Caco-2 (cell line): Measurements from ENCODE around the gene SORCS2. TPM values are rescaled to one million over a fixed set of nuclear protein-coding genes. Genes with fewer than 3 reads are reported as not detected.

ENCODE experiments used
- BruUV-seq: library from RNA; stranded (reverse); fragments of 400-500 nt; replicated peaks from 2 replicates; lab custom pipeline; 2021; lab: Mats Ljungman, UMichigan
- CTCF ChIA-PET: fragments of 300-600 bp; sonication (Branson Sonifier 250); formaldehyde crosslinking; loops from one replicate; lab custom pipeline; 2022; ENCODE audit warnings: antibody characterized with exemption; lab: Charles Lee
- POLR2A ChIA-PET: fragments of 300-600 bp; sonication (Branson Sonifier 250); formaldehyde crosslinking; loops from one replicate; lab custom pipeline; 2022; ENCODE audit warnings: antibody characterized with exemption; lab: Charles Lee
- DNase-seq, 2 experiments: peaks; one replicate each; pipeline versions ENCODE4 v3.0.0 to v3.0.0-alpha.2; 2020 to 2022
- H3K27me3 ChIP-seq: replicated peaks from 2 replicates; pipeline ENCODE4 v1.6.0; 2011; ENCODE audit warnings: low read length; ENCODE audit not compliant: control insufficient read depth, insufficient read depth
- H3K36me3 ChIP-seq: 2 replicates; pipeline ENCODE4 v1.5.1; 2011; ENCODE audit warnings: low read length; ENCODE audit not compliant: control insufficient read depth, insufficient read depth
- H3K4me1 ChIP-seq: fragments of 250-450 bp; sonication (Bioruptor Pico); 2 replicates; pipeline ENCODE4 v1.5.1; 2020; ENCODE audit warnings: mild to moderate bottlenecking
- H3K4me3 ChIP-seq: 2 replicates; pipeline ENCODE4 v1.5.1; 2011; ENCODE audit warnings: low read depth, mild to moderate bottlenecking, control low read depth, low read length
- H3K9me3 ChIP-seq: fragments of 250-450 bp; sonication (Bioruptor Pico); 2 replicates; pipeline ENCODE4 v1.5.1; 2020; ENCODE audit warnings: mild to moderate bottlenecking, moderate library complexity
- H3K27ac Mint-ChIP-seq: one replicate; pipeline ENCODE4 v1.8.0; 2022; ENCODE audit warnings: mixed read lengths; ENCODE audit not compliant: unreplicated experiment
- H3K27me3 Mint-ChIP-seq: one replicate; pipeline ENCODE4 v1.8.0; 2022; ENCODE audit warnings: mixed read lengths; ENCODE audit not compliant: insufficient read depth, unreplicated experiment
- H3K36me3 Mint-ChIP-seq: one replicate; pipeline ENCODE4 v1.8.0; 2022; ENCODE audit warnings: mild to moderate bottlenecking, mixed read lengths; ENCODE audit not compliant: insufficient read depth, unreplicated experiment
- H3K4me1 Mint-ChIP-seq: one replicate; pipeline ENCODE4 v1.8.0; 2022; ENCODE audit warnings: low read depth, mixed read lengths; ENCODE audit not compliant: unreplicated experiment
- H3K4me3 Mint-ChIP-seq: one replicate; pipeline ENCODE4 v1.8.0; 2022; ENCODE audit warnings: mild to moderate bottlenecking, moderate library complexity, mixed read lengths; ENCODE audit not compliant: unreplicated experiment
- H3K9me3 Mint-ChIP-seq: one replicate; pipeline ENCODE4 v1.8.0; 2022; ENCODE audit warnings: mixed read lengths; ENCODE audit not compliant: unreplicated experiment
- intact Hi-C: fragments of 100-400 bp; cut with micrococcal nuclease; formaldehyde crosslinking; loops from one replicate; pipeline ENCODE4 v1.10.0; 2022; ENCODE audit not compliant: unreplicated experiment
- total RNA-seq: library from RNA; stranded (reverse); gene quantifications from 2 replicates; pipeline ENCODE4 v1.2.3, GENCODE V29; 2022
- TF ChIP-seq, protein P1 (sequence below), 2 experiments: fragments of 200-600 bp in 1 of 2; IDR thresholded peaks; 1 replicate in 1 of 2; 2 replicates in 1 of 2; pipeline versions ENCODE4 v1.5.1 to v1.8.0; 2011 to 2022; ENCODE audit warnings: antibody characterized with exemption in 1 of 2, control low read depth in 1 of 2, inconsistent platforms in 1 of 2, low read depth in 1 of 2, low read length in 1 of 2, mild to moderate bottlenecking in 1 of 2, moderate library complexity in 1 of 2; ENCODE audit not compliant: insufficient read depth in 1 of 2, severe bottlenecking in 1 of 2, unreplicated experiment in 1 of 2

The SORCS2 gene
- total RNA-seq, 1 experiment from 2014 or later = 1.6 TPM

DNA sequence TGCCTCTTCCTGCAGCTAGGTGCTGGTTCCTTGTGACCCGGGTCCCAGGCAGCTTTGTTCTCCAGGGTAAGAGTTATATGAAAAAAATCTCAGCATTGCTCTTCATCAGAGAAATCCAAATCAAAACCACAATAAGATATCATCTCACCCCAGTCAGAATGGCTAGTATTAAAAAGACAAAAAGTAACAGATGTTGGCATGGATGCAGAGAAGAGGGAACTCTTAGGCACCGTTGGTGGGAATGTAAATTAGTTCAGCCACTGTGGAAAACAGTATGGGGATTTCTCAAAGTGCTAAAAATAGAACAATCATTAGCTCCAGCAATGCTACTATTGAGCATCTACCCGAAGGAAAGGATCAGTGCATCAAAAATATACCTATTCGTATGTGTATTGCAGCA lies 61.5 kb downstream of the SORCS2 start:
- ChIA-PET CTCF (no interaction called here), POLR2A (no interaction called here)
- Histone ChIP-seq H3K9me3 (peaks cover 3% of the 10 kb centered on the region; the same call in 1 of the 2 replicates), H3K36me3 (no peaks in the 10 kb centered on the region), H3K4me3 (no peak overlapping the region), H3K27me3 (no peaks in the 10 kb centered on the region), H3K4me1 (no peaks in the 10 kb centered on the region)
- Mint-ChIP-seq H3K9me3 (no peaks in the 10 kb centered on the region), H3K4me1 (no peaks in the 10 kb centered on the region), H3K36me3 (no peaks in the 10 kb centered on the region), H3K27me3 (no peaks in the 10 kb centered on the region), H3K27ac (no peak overlapping the region), H3K4me3 (no peak overlapping the region)
- BruUV-seq = no TSS peak
- intact Hi-C loops = no loop called here
- no peak for DNase-seq
- TF ChIP-seq, protein P1, sequence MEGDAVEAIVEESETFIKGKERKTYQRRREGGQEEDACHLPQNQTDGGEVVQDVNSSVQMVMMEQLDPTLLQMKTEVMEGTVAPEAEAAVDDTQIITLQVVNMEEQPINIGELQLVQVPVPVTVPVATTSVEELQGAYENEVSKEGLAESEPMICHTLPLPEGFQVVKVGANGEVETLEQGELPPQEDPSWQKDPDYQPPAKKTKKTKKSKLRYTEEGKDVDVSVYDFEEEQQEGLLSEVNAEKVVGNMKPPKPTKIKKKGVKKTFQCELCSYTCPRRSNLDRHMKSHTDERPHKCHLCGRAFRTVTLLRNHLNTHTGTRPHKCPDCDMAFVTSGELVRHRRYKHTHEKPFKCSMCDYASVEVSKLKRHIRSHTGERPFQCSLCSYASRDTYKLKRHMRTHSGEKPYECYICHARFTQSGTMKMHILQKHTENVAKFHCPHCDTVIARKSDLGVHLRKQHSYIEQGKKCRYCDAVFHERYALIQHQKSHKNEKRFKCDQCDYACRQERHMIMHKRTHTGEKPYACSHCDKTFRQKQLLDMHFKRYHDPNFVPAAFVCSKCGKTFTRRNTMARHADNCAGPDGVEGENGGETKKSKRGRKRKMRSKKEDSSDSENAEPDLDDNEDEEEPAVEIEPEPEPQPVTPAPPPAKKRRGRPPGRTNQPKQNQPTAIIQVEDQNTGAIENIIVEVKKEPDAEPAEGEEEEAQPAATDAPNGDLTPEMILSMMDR (IDR thresholded peaks at IDR 0.05; ENCODE audit: insufficient read depth in 1 of 2, low read depth in 1 of 2, low read length in 1 of 2, severe bottlenecking in 1 of 2, unreplicated experiment in 1 of 2) = no peak

DNA sequence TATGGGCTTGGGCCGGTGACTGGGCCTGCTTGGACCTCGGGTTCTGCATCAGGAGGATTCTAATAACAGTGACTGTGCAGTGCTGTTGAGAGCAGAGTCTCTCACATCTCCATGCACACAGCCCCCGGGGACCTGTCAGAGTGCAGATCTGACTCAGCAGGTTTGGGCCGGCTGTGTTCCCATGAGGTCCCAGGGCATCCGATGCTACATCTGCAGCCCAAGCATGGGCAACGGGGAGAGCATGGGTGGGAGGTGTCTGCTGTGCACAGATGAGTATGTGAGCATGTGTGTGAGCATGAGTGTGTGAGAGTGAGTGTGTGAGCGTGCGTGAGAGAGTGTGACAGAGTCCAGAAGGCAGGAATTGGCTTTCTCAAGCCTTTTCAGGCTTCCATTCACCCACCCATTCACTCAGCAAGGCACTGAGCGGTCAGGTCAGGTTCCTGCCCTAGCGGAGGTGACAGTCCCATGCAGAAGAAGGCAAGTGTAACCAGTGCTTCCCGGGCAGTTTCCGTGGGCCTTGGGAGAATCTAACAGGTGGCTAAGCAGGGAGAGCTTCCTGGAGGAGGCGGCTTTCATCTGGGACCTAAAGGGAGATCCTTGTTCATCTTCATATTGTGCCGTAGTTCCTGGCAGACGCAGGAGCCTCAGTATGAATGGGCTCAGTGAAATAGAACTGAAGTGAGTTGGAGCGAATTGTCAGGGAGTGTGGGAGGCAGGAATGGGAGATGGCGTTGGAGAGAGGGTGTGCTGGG lies 62.6 kb downstream of the SORCS2 start:
- intact Hi-C loops = no loop called here
- Histone ChIP-seq H3K9me3 (no peaks in the 10 kb centered on the region), H3K4me1 (no peaks in the 10 kb centered on the region), H3K4me3 (no peak overlapping the region), H3K36me3 (no peaks in the 10 kb centered on the region), H3K27me3 (no peaks in the 10 kb centered on the region)
- no TSS peak for BruUV-seq
- H3K4me1 Mint-ChIP-seq = no peaks in the 10 kb centered on the region
- no peak overlapping the region for H3K4me3 Mint-ChIP-seq
- DNase-seq = no peak
- no peaks in the 10 kb centered on the region for H3K36me3 Mint-ChIP-seq
- H3K27me3 Mint-ChIP-seq = no peaks in the 10 kb centered on the region
- ChIA-PET CTCF (no interaction called here), POLR2A (no interaction called here)
- H3K27ac Mint-ChIP-seq = no peak overlapping the region
- H3K9me3 Mint-ChIP-seq = no peaks in the 10 kb centered on the region
- TF ChIP-seq, protein P1 (IDR thresholded peaks at IDR 0.05; ENCODE audit: insufficient read depth in 1 of 2, low read depth in 1 of 2, low read length in 1 of 2, severe bottlenecking in 1 of 2, unreplicated experiment in 1 of 2) = no peak

DNA sequence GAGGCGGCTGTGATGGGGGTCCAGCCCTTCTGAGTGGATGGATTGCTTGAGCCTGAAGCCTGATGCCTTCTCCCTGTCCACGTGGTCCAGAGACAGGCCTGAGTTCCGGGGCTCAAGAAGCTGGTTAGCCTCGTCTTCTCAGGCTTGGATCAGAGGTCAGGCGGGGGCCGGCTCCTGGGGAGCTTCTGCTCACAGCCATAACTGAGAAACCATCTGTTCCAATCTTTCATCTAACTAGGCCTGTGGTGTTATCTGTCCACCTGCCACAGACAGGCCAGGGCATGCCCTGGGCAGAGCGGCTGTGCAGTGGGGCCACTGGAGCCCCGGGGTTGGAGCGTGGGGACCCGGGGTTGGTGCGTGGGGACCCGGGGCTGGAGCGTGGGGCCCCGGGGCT lies 63.1 kb downstream of the SORCS2 start:
- H3K9me3 ChIP-seq = no peaks in the 10 kb centered on the region
- TF ChIP-seq, protein P1 (IDR thresholded peaks at IDR 0.05; ENCODE audit: insufficient read depth in 1 of 2, low read depth in 1 of 2, low read length in 1 of 2, severe bottlenecking in 1 of 2, unreplicated experiment in 1 of 2) = no peak
- no peaks in the 10 kb centered on the region for H3K27me3 Mint-ChIP-seq
- H3K27ac Mint-ChIP-seq = no peak overlapping the region
- BruUV-seq = no TSS peak
- H3K4me1 ChIP-seq = no peaks in the 10 kb centered on the region
- ChIA-PET CTCF (no interaction called here), POLR2A (no interaction called here)
- no peaks in the 10 kb centered on the region for H3K36me3 ChIP-seq
- intact Hi-C loops = no loop called here
- no peak overlapping the region for H3K4me3 Mint-ChIP-seq
- H3K4me1 Mint-ChIP-seq = no peaks in the 10 kb centered on the region
- no peaks in the 10 kb centered on the region for H3K36me3 Mint-ChIP-seq
- no peaks in the 10 kb centered on the region for H3K27me3 ChIP-seq
- no peaks in the 10 kb centered on the region for H3K9me3 Mint-ChIP-seq
- no peak for DNase-seq
- no peak overlapping the region for H3K4me3 ChIP-seq
